ENCODE data around the gene NHLRC4. TPM values are rescaled to one million over a fixed set of nuclear protein-coding genes. Genes with fewer than 3 reads are reported as not detected.

The NHLRC4 gene
- total and polyA plus RNA-seq, 2 of the 13 experiments (the other 11 are each of a cell fraction or from before 2014, with no cell fraction given), result 0.40 to 0.59 TPM

GRCh38 chr16:592518-593306 lies 25.9 kb downstream of the NHLRC4 start:
- Histone ChIP-seq H3K4me2 (ENCODE audit: low read depth, low read length) (0 out of 2 replicates have a peak overlapping the region, but pooled peaks have one; percentile 4), H2AFZ (ENCODE audit: low read length) (no peak overlapping the region), H3K27ac (ENCODE audit: extremely low read length, insufficient read depth, low read length) (peak overlapping the region; percentile 43), H3K4me1 (ENCODE audit: insufficient read depth, low read length) (peaks cover 40% of the 10 kb centered on the region), H3K36me3 (replicated peaks in 1 of 2; ENCODE audit: control insufficient read depth in 1 of 2, insufficient read depth in 2 of 2, low read length in 2 of 2) (peaks cover 4 to 7% of the 10 kb centered on the region in 2 experiments; a peak in 1 of 5 replicates), H3K27me3 (ENCODE audit: control insufficient read depth in 1 of 2, insufficient read depth in 2 of 2, low read length in 2 of 2) (no peaks in the 10 kb centered on the region; a peak in 1 of 5 replicates), H4K20me1 (ENCODE audit: insufficient read depth, low read length) (peaks cover 14% of the 10 kb centered on the region; the same call in 1 of the 2 replicates), H3K79me2 (ENCODE audit: insufficient read depth, low read length) (peaks cover 53% of the 10 kb centered on the region), H3K9ac (ENCODE audit: insufficient read depth, low read depth, low read length) (no peak overlapping the region), H3K4me3 (replicated peaks in 1 of 3; ENCODE audit: insufficient read depth in 1 of 3, low read depth in 2 of 3, low read length in 3 of 3) (peak overlapping the region in 1 of 3 experiments; percentile 20; a peak in 1 of 6 replicates), H3K9me3 (ENCODE audit: low read length) (no peaks in the 10 kb centered on the region)
- ChIA-PET POLR2A (interaction anchor here (0.5 to 1.3 kb wide), 2 partner anchors 11 to 34 kb away, joined by 3 read pairs; no protein-coding TSS in a partner anchor), CTCF (ENCODE audit: low intra/inter-chr PET ratio, low total read pairs) (no interaction called here)
- in situ Hi-C loops (cut with HindIII; ENCODE audit: extremely low pct_ligation_motif_present, low pct_unique_long_range_greater_than_20kb), result no loop called here
- no TSS peak for BruUV-seq (replicated peaks)
- ATAC-seq, result no peak
- peak; percentile 51 for DNase-seq (ENCODE audit: low spot score)
- 93% methylated on average over 13 of the region's 24 CpGs for WGBS (ENCODE audit: low lambda C conversion rate)
- intact Hi-C loops (cut with micrococcal nuclease; ENCODE audit: unreplicated experiment), result no loop called here
- FAIRE-seq, result no peak
- TF ChIP-seq ZNF574 (CRISPR knock-in tag; IDR thresholded peaks at IDR 0.05) (0 out of 2 replicates have a peak, but pooled peaks have one; percentile 22), ETV5 (CRISPR knock-in tag; IDR thresholded peaks at IDR 0.05; ENCODE audit: borderline replicate concordance) (peak; percentile 55), SMC3 (IDR thresholded peaks at IDR 0.05; ENCODE audit: low read length) (peak; percentile 8; the same call in 1 of the 2 replicates), HOXD1 (CRISPR knock-in tag; IDR thresholded peaks at IDR 0.05) (no peak), ZNF605 (CRISPR knock-in tag; IDR thresholded peaks at IDR 0.05) (peak; percentile 59; the same call in 1 of the 2 replicates), GABPA (IDR thresholded peaks at IDR 0.05; ENCODE audit: low read depth, low read length) (no peak), GABPA (CRISPR knock-in tag; IDR thresholded peaks at IDR 0.05; ENCODE audit: low read depth) (0 out of 2 replicates have a peak, but pooled peaks have one; percentile 16), ZNF800 (CRISPR knock-in tag; IDR thresholded peaks at IDR 0.05) (no peak), KDM5B (CRISPR knock-in tag; IDR thresholded peaks at IDR 0.05; ENCODE audit: borderline replicate concordance) (peak; percentile 58; the same call in 1 of the 2 replicates), SRSF9 (IDR thresholded peaks at IDR 0.05; ENCODE audit: borderline replicate concordance, insufficient read depth, low read depth, low read length, poor library complexity, severe bottlenecking) (no peak), KLF16 (CRISPR knock-in tag; IDR thresholded peaks at IDR 0.05) (peak in 1 of 2 experiments; percentile 80; a peak in 2 of 4 replicates), ZBTB1 (CRISPR knock-in tag; IDR thresholded peaks at IDR 0.05; ENCODE audit: borderline replicate concordance) (no peak)
- TF ChIP-seq, protein P1, sequence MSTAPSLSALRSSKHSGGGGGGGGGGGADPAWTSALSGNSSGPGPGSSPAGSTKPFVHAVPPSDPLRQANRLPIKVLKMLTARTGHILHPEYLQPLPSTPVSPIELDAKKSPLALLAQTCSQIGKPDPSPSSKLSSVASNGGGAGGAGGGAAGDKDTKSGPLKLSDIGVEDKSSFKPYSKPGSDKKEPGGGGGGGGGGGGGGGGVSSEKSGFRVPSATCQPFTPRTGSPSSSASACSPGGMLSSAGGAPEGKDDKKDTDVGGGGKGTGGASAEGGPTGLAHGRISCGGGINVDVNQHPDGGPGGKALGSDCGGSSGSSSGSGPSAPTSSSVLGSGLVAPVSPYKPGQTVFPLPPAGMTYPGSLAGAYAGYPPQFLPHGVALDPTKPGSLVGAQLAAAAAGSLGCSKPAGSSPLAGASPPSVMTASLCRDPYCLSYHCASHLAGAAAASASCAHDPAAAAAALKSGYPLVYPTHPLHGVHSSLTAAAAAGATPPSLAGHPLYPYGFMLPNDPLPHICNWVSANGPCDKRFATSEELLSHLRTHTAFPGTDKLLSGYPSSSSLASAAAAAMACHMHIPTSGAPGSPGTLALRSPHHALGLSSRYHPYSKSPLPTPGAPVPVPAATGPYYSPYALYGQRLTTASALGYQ (CRISPR knock-in tag; IDR thresholded peaks at IDR 0.05), result no peak
- TF ChIP-seq, protein P2, sequence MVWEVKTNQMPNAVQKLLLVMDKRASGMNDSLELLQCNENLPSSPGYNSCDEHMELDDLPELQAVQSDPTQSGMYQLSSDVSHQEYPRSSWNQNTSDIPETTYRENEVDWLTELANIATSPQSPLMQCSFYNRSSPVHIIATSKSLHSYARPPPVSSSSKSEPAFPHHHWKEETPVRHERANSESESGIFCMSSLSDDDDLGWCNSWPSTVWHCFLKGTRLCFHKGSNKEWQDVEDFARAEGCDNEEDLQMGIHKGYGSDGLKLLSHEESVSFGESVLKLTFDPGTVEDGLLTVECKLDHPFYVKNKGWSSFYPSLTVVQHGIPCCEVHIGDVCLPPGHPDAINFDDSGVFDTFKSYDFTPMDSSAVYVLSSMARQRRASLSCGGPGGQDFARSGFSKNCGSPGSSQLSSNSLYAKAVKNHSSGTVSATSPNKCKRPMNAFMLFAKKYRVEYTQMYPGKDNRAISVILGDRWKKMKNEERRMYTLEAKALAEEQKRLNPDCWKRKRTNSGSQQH (CRISPR knock-in tag; IDR thresholded peaks at IDR 0.05; ENCODE audit: low read depth), result 0 out of 2 replicates have a peak, but pooled peaks have one; percentile 21
